GM18867 (cell line): ENCODE measurements around the gene RHBDD1.

Experiments
- ATAC-seq: cut with Tn5 transposase; IDR thresholded peaks from one replicate; pipeline ENCODE4 v1.9.1; 2021; ENCODE audit warnings: mild to moderate bottlenecking, moderate library complexity; ENCODE audit not compliant: unreplicated experiment

Gene RHBDD1

DNA sequence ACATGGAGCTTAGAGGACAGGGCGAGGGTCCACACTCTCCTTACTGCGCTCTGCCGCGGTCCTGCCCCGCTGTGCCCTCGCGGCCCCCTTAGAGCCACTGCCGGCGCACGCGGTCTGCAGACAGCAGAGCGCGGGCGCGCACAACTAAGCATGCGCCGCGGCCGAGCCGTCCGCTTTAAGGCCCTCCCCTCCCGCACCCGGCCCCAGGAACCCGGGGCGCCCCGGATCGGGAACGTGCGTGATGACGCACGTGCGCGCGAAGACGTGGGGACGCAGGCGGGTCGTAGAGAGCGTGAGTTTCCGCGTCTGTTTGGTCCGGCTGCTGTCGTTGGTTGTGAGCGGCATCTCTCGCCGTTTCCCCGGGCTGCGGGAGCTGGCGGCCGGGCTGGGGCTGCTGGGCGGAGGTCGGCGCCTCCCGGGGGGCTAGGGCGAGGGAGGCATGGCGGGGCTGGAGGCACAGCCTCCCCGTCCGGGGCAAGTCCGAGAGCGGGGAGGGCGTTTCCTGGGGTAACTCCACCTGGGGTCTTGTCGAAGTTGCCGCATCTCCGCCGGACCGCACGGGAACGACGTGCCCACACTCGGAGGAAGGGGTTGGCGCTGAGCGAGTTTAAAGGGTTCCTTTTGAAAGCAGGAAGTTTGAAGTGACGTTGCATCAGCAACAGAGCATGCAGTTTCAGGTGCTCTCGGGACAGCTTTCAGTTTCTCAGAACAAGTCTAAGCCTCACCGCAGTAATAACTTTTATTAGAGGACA lies at the start of gene RHBDD1:
Gene RHBDD1, plus strand, starts transcription at position 259 of the 752 bp plus-strand sequence. CDS start 28,640 bp downstream, outside the sequence.
- peak; percentile 84 for ATAC-seq

DNA sequence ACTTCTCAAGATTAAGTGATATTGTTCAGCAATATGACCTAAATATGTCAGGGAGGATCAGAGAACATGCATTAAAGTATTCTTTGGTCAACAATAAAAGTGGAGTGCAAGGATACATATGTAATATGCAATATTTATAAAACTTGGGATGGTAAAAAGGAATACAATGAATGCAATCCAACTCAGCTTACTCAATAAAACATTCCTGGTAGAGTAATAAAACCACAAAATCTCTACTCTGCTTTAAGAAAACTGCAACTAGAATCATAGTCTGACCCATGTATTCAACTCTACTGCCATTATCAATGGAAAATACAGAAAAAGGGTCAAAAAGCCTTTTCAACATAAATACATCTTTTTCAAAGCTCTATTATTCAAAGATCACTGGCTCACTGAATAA lies 47.8 kb upstream of the RHBDD1 start:
- no peak for ATAC-seq

GRCh38 chr2:226788881-226789490 lies 46.9 kb upstream of the RHBDD1 start:
- no peak for ATAC-seq

- no peak for ATAC-seq
Observed at GRCh38 chr2:226790011-226790410, 45.8 kb upstream of the RHBDD1 start.

DNA sequence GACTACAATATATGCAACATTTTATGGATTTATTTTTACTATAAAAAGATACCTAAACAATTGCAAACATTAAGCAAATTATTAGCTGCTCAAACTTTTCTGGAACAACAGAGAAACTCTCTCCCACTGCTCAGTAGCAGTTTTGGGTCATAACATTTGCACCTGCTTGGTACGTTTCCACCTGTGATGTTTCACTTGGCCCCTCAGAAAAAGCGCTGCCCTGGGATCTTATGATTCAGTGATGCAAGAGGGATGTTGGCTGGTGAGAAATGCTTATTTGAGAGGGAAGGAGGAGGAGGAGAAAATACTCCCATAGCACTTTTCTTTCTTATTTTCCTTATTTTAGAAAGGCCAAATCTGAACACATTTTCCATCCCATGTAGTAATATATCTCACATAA lies 45.4 kb upstream of the RHBDD1 start:
- ATAC-seq = no peak

- ATAC-seq = peak; percentile 71
Observed at GRCh38 chr2:226791056-226791486, 44.8 kb upstream of the RHBDD1 start.

- ATAC-seq = peak; percentile 99
Observed at GRCh38 chr2:226791487-226792081, 44.3 kb upstream of the RHBDD1 start.

- no peak for ATAC-seq
Observed at GRCh38 chr2:226792155-226792881, 43.5 kb upstream of the RHBDD1 start.

GRCh38 chr2:226793646-226794045 lies 42.2 kb upstream of the RHBDD1 start:
- no peak for ATAC-seq

DNA sequence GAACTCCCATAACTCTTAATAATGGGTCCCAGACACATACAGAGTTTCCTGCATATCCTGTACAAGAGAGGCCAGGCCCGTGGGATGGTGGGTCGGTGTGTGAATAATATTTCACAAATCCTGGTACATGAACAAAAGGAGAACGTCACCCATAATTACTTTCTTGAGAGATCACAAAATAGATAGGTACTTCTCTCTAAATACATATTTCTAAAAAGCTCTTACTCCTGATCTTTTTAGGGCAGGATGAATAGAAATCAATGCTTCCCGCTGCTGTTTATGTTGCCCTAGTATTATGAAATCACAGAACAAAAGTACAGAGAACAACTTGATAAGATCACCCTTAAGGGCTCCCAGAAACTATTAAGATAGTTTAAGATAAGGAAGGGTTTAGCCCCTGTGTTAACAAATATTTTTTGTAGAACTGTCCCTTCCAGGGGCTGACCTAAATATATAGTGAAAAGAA lies 41.6 kb upstream of the RHBDD1 start:
- no peak for ATAC-seq

GRCh38 chr2:226794751-226795171 lies 41.1 kb upstream of the RHBDD1 start:
- ATAC-seq = no peak

GRCh38 chr2:226795281-226796011 lies 40.4 kb upstream of the RHBDD1 start:
- ATAC-seq = no peak

DNA sequence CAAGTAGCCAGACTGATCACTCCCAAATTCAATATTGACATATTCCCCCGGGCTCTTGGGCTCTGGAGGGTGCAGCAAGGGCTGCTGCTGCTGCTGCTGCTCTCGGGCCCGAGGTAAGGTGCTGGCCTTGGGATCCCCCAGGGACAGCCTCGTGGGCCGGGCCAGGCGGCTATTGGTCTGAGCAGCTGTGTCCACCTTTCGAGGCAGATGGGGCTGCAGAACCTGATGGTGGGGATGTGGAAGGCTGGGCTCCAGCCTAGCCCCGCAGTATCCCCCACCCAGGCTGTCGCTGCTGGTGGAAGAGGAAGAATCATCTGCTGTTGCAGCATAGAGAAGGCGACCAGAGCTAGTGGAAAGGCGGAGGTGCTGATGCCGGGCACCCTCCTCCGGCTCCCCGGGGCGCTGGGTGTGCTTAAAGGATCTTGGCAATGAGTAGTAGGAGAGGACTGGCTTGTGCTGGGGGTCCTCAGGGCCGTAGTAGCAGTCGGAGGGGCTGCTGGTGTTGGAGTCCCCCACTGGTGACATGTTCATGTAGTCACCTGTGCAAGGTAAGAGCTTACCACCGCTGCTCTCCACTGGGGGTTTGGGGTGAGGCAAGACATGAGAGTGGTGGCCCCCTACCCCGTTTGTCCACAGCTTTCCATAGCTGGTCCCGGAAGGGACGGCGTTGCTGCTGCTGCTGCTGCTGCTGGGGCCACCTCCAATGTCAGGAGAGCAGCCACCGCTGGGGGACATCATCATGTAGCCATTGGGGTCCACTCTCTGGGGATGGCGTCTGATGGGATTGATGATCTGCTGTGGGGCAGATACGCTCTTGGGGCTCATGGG lies 39.6 kb upstream of the RHBDD1 start:
- ATAC-seq = no peak

DNA sequence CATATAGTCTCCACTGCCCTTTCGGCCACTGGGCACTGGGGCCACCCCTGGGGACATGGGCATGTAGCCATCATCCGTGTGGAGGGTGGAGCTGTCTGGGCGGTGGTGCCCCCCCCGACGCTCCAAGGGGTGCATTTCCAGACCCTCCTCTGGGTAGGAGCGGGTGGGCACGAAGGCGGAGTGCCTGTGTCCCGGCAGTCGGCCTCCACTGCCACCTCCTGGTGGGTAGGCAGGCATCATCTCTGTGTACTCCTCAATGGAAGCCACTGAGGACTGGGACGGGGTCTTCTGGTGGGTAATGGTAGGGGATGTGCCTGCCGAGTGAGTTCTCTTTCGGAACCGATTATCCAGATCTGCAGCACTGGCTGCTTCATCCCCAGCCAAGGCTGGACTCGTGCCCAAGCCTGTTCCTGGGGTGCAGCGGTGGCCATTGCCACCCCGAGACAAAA lies 39.0 kb upstream of the RHBDD1 start:
- ATAC-seq = no peak

DNA sequence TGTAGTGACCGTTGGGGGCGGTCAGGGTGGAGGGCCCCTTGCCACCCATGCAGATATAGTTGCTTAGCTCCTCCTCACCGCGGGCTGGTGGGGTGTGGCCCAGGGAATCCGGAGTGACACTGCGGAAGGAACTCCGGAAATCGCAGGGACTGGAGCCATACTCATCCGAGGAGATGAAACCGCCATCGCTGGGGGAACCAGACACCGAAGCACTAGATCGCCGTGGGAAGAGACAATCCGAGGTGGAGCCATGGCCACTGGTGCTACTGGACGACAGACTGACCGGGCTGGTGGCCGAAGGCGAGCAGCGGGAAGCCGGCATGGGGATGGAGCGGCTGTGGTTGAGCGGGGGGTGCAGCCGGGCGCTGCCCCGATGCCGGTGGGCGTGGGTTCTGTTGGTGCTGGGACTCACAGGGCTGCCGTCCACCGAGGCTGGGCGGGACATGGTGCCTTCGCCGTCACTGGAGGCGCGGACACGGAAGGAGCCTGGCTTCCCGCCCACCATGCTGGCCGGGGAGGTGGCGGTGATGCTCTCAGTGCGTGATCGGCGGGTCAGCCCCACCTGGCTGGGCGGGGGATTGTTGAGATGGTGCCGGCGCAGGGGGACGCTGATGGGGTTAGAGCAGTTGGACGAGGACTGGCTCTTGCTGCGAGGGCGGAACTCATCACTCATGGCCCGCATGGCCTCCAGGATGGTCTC lies 38.4 kb upstream of the RHBDD1 start:
- no peak for ATAC-seq

GRCh38 chr2:226797989-226798421 lies 37.8 kb upstream of the RHBDD1 start:
- no peak for ATAC-seq

- ATAC-seq = peak; percentile 28
Observed at GRCh38 chr2:226798422-226799210, 37.2 kb upstream of the RHBDD1 start.
